NCI-H446 treated with DMSO at 0.1 percent for 48 hours (cell line): ENCODE measurements around the gene NKPD1.

Experiments
- DNase-seq: peaks from one replicate; lab custom pipeline; 2025; lab: John Stamatoyannopoulos, UW

NKPD1 gene

GRCh38 chr19:45173816-45174215 lies 13.0 kb upstream of the NKPD1 start:
- no peak for DNase-seq

GRCh38 chr19:45172611-45173208 lies 11.9 kb upstream of the NKPD1 start:
- DNase-seq = no peak

DNA sequence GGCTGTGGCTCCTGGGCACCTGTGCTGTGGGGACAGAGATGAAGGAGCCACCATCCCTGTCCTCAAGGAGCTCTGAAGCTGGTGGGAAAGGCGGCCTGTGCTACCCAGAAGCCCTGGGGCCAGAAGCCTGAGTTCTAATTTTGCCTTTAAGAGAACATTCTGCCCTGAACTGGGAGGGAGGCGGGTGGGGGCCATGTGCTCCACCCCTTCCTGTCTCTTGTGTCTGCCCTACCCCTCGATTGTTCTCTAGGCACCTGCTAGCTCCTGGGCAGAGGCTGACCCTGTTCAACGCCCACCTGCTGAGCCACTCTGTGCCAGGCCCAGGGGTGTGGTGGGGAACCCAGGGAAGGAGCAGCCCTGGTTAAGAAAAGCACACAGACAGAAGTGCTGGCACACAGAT lies 11.4 kb upstream of the NKPD1 start:
- no peak for DNase-seq

- DNase-seq = no peak
Observed at GRCh38 chr19:45171211-45171623, 10.4 kb upstream of the NKPD1 start.

- no peak for DNase-seq
Observed at GRCh38 chr19:45170146-45171106, 9.6 kb upstream of the NKPD1 start.

- DNase-seq = no peak
Observed at GRCh38 chr19:45169602-45170001, 8.8 kb upstream of the NKPD1 start.

GRCh38 chr19:45168767-45169351 lies 8.1 kb upstream of the NKPD1 start:
- no peak for DNase-seq

- DNase-seq = no peak
Observed at GRCh38 chr19:45166723-45167252, 6.0 kb upstream of the NKPD1 start.

DNA sequence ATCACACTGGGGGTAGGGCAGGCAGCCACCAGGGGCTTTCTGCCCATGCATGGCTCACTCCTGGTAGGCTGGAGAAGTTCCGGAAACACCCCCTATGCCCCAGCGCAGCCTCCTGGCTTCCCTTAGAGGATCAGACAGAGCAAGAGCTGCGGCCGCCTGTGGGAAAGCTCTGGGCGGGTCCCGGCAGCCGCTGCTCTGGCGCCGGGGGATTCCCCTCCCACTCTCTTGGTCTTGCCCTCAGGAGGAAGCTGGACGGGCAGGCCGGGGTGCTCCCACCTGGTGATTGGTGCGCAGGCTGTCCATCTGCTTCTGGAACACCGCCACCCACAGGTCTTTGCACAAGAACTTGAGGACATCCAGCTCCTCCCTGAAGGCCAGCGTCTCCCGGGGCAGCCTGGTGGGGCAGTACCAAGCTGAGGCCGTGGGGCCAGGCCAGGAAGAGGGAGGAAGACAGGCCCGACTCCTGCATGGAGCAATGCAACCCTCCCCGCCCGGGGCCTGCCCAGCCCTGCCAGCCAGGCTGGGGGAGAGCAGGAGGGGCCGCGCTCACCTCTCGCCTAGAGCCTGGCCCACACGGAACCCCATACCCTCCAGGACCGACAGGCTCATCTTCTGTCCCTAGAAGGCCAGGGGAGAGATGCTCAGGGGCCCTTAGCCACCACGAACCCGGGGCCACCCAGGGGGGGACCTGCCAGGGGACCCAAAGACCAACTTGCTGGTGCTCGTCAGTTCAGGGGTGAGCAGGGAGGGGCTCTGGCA lies 4.0 kb upstream of the NKPD1 start:
- no peak for DNase-seq

GRCh38 chr19:45163751-45164460 lies 3.1 kb upstream of the NKPD1 start:
- DNase-seq = no peak

DNA sequence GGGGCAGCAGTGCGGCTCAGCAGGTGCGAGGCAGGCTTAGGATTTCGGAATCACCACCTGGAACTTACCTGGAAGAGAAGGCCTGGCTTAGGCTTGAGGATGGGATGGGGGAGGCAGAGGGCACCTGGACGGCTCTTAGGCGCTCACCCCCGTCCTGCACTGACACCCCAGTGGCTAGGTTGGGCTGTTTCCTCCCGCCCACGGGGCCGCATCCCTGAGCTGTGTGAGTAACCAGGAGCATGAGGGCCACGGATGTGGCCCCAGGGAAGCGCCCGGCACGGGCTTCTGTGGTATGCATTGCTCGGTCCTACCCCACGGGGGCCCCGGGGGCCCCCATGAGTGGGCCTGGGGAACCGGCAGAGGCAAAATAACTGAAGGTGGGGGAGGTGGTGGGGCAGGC lies 2.4 kb upstream of the NKPD1 start:
- DNase-seq = no peak

- DNase-seq = peak; percentile 88
Observed at GRCh38 chr19:45162608-45163143, 1.9 kb upstream of the NKPD1 start.

- DNase-seq = no peak
Observed at GRCh38 chr19:45161738-45162607, 1.2 kb upstream of the NKPD1 start.

DNA sequence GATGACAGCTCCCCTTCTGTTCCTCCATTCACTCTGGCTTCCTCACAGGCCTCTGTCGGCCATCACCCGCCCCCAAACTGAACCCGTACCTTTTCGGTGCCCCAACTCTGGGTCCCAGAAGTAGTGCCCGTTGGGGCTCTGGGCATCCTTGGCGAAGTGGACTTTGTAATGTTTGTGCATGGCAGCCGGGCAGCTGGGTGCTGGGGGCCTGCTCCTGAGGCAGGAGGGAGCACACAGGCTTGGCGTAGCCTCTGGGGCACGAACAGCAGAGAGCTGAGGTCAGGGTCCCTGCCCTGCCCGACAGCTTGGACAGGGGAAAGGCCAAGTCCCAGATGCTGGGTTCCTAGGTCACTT lies 834 bp downstream of the NKPD1 start:
- DNase-seq = no peak

- no peak for DNase-seq
Observed at GRCh38 chr19:45159210-45159970, 1.4 kb downstream of the NKPD1 start.

GRCh38 chr19:45158503-45159209 lies 2.1 kb downstream of the NKPD1 start:
- DNase-seq = no peak

DNA sequence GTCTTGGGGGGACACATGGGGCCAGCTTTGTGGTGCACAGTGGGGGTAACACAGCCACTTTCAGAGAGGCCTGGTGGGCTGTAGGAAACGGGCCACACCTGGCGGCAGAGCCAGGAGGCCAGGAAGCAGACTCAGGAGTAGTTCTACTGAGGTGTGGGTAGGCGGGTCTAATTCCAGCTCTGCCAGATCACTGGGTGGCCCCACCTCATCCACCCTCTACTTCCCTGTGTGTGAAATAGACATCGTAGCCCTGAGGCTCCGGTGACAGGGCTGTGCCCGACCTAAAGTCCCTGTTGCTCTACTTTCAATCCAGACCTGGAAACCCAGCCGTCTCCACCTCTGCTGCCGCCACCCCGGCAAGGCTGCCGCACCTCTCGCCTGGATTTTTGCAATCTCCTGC lies 4.0 kb downstream of the NKPD1 start:
- DNase-seq = no peak

DNA sequence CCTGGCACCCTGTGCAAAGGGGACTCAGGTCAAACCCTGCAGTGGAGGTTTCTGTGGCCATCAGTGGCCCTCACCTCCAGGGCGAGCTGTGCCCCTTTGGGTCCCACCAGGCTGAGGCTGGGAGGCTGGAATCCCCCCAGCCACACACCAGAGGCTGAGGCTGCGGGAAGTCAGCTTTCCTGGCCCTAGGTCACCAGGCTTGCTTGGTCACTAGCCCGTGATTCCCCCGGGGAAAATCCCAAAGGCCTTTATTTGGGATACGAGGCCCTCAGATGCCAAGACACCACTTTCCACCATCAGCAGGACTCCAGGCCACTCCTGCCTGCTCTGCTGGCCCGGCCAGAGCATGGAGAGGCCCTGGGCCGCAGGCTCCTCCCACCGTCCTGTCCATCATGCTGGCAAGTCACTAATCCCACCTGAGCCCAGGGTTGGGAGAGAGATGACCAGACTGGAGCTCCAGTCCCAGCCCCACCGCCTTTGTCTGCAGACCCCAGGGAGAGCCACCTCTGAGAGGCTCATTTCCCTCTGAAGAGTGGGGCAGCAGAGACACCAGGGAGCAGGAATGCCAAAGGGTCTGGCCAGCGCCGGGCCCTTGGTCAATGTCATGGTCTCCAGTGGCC lies 4.7 kb downstream of the NKPD1 start:
- DNase-seq = no peak
